ENCODE measurements around the gene PRC1.

The PRC1 gene

GRCh38 chr15:90946538-90946937 is 47.8 kb downstream of the PRC1 start:
- in situ Hi-C loops (cut with MboI; ENCODE audit: low pct_unique_long_range_greater_than_20kb, low sequenced_read_pairs, unreplicated experiment) = no loop called here
- TF ChIP-seq, protein P1, sequence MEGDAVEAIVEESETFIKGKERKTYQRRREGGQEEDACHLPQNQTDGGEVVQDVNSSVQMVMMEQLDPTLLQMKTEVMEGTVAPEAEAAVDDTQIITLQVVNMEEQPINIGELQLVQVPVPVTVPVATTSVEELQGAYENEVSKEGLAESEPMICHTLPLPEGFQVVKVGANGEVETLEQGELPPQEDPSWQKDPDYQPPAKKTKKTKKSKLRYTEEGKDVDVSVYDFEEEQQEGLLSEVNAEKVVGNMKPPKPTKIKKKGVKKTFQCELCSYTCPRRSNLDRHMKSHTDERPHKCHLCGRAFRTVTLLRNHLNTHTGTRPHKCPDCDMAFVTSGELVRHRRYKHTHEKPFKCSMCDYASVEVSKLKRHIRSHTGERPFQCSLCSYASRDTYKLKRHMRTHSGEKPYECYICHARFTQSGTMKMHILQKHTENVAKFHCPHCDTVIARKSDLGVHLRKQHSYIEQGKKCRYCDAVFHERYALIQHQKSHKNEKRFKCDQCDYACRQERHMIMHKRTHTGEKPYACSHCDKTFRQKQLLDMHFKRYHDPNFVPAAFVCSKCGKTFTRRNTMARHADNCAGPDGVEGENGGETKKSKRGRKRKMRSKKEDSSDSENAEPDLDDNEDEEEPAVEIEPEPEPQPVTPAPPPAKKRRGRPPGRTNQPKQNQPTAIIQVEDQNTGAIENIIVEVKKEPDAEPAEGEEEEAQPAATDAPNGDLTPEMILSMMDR (IDR thresholded peaks at IDR 0.05; ENCODE audit: extremely low read depth, insufficient read depth, missing control alignments) = no peak
- no peak for DNase-seq (ENCODE audit: low spot score)

- TF ChIP-seq, protein P1 (IDR thresholded peaks at IDR 0.05; ENCODE audit: extremely low read depth, insufficient read depth, missing control alignments) = no peak
- no peak for DNase-seq (ENCODE audit: low spot score)
- in situ Hi-C loops (cut with MboI; ENCODE audit: low pct_unique_long_range_greater_than_20kb, low sequenced_read_pairs, unreplicated experiment) = no loop called here
Observed at GRCh38 chr15:90945091-90945490, 49.2 kb downstream of the PRC1 start.

- no peak for DNase-seq (ENCODE audit: low spot score)
- in situ Hi-C loops (cut with MboI; ENCODE audit: low pct_unique_long_range_greater_than_20kb, low sequenced_read_pairs, unreplicated experiment) = no loop called here
- TF ChIP-seq, protein P1 (IDR thresholded peaks at IDR 0.05; ENCODE audit: extremely low read depth, insufficient read depth, missing control alignments) = no peak
Observed at GRCh38 chr15:90942354-90943120, 51.8 kb downstream of the PRC1 start.

GRCh38 chr15:90941038-90941437 is 53.3 kb downstream of the PRC1 start:
- in situ Hi-C loops (cut with MboI; ENCODE audit: low pct_unique_long_range_greater_than_20kb, low sequenced_read_pairs, unreplicated experiment) = no loop called here
- TF ChIP-seq, protein P1 (IDR thresholded peaks at IDR 0.05; ENCODE audit: extremely low read depth, insufficient read depth, missing control alignments) = no peak
- DNase-seq (ENCODE audit: low spot score) = no peak

DNA sequence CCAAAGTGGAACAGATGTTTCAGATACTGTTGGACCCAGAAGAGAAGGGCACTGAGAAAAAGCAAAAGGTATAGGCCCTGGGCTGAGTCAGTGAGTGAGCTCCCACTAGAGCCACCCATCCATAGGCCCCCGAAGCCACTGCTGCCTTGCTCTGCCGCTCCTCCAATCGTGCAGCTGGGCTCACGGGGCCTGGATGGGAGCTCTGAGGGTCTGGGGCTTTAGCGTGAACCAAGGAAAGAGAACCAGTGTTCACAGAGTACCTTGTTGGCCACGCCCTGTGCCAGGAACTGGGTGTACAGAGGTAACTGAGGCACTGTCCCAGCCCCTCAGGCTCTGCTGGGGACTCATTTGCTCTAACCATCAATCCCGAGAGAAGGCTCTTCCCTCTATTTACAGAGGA is 54.6 kb downstream of the PRC1 start:
- no peak for DNase-seq (ENCODE audit: low spot score)
- in situ Hi-C loops (cut with MboI; ENCODE audit: low pct_unique_long_range_greater_than_20kb, low sequenced_read_pairs, unreplicated experiment) = no loop called here
- TF ChIP-seq, protein P1 (IDR thresholded peaks at IDR 0.05; ENCODE audit: extremely low read depth, insufficient read depth, missing control alignments) = no peak

DNA sequence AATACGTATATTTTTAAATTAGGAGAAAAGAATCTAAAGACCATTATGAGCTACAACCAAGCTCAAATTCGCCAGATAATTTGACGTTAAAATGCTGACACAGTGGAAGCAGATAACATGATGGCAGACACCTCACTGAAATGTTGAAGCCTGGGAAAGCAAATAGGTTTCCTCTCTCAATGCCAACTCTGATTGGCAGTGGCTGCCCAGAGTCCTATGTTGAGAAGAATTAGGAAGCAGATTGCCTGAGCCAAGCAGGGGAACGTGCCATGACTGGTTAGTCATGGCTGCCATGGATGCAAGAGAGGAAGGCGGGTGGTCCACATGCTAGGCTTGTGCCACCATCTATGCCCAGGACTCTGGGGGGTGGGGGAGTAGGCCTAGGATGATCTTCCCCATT is 56.1 kb downstream of the PRC1 start:
- in situ Hi-C loops (cut with MboI; ENCODE audit: low pct_unique_long_range_greater_than_20kb, low sequenced_read_pairs, unreplicated experiment) = no loop called here
- TF ChIP-seq, protein P1 (IDR thresholded peaks at IDR 0.05; ENCODE audit: extremely low read depth, insufficient read depth, missing control alignments) = no peak
- DNase-seq (ENCODE audit: low spot score) = no peak

All from GM13977 (cell line).